Liver (tissue), 9 donors: ENCODE results near the gene CASP6. TPM values are rescaled to one million over a fixed set of nuclear protein-coding genes. Genes with fewer than 3 reads are reported as not detected.

Source experiments
- DNase-seq: peaks from one replicate; pipeline ENCODE4 v3.0.0-alpha.2; 2017; ENCODE audit warnings: low spot score
- H3K27ac ChIP-seq, 2 donors: one replicate each; pipeline ENCODE4 v1.7.0; 2013; ENCODE audit warnings: inconsistent platforms in 2 of 2, low read length in 2 of 2, control low read depth in 1 of 2, low read depth in 1 of 2, mild to moderate bottlenecking in 1 of 2
- H3K27me3 ChIP-seq, 4 donors: one replicate each; pipeline versions ENCODE4 v1.6.1 to v1.7.0; 2013; ENCODE audit warnings: low read length in 3 of 4, inconsistent platforms in 1 of 4, mild to moderate bottlenecking in 1 of 4, moderate library complexity in 1 of 4; ENCODE audit not compliant: control insufficient read depth in 4 of 4, insufficient read depth in 4 of 4
- H3K36me3 ChIP-seq, 4 donors: one replicate each; pipeline versions ENCODE4 v1.6.1 to v1.7.0; 2013; ENCODE audit warnings: low read length in 3 of 4, mild to moderate bottlenecking in 3 of 4, low read depth in 1 of 4, moderate library complexity in 1 of 4; ENCODE audit not compliant: control insufficient read depth in 4 of 4, insufficient read depth in 3 of 4
- H3K4me1 ChIP-seq, 4 donors: one replicate each; pipeline versions ENCODE4 v1.6.1 to v1.7.0; 2013; ENCODE audit warnings: low read length in 3 of 4, mild to moderate bottlenecking in 3 of 4, moderate library complexity in 1 of 4; ENCODE audit not compliant: control insufficient read depth in 4 of 4, insufficient read depth in 4 of 4
- H3K4me3 ChIP-seq, 3 donors: one replicate each; pipeline versions ENCODE4 v1.6.1 to v1.7.0; 2013; ENCODE audit warnings: low read length in 3 of 3, control low read depth in 1 of 3, low read depth in 1 of 3, mild to moderate bottlenecking in 1 of 3
- H3K9ac ChIP-seq, 2 donors: one replicate each; pipeline ENCODE4 v1.7.0; 2013; ENCODE audit warnings: low read length in 2 of 2, mild to moderate bottlenecking in 2 of 2, moderate library complexity in 2 of 2, control low read depth in 1 of 2, low read depth in 1 of 2
- H3K9me3 ChIP-seq, 4 donors: one replicate each; pipeline versions ENCODE4 v1.6.1 to v1.7.0; 2013; ENCODE audit warnings: low read length in 3 of 4; ENCODE audit not compliant: control insufficient read depth in 4 of 4
- EGR1 ChIP-seq, 2 donors: IDR thresholded peaks; 2 replicates each; pipeline ENCODE4 v1.6.1; 2016 to 2018; ENCODE audit warnings: antibody characterized with exemption in 2 of 2, low read depth in 2 of 2
- FOXA1 ChIP-seq: IDR thresholded peaks from 2 replicates; pipeline ENCODE4 v1.6.1; 2016; ENCODE audit warnings: antibody characterized with exemption
- FOXA2 ChIP-seq: IDR thresholded peaks from 2 replicates; pipeline ENCODE4 v1.6.1; 2016; ENCODE audit warnings: antibody characterized with exemption
- GABPA ChIP-seq, 2 donors: IDR thresholded peaks in 1 of 2; conservative IDR thresholded peaks in 1 of 2; 2 replicates each; pipeline ENCODE4 v1.6.1; 2016; ENCODE audit warnings: antibody characterized with exemption in 2 of 2, mild to moderate bottlenecking in 1 of 2, moderate library complexity in 1 of 2
- HNF4A ChIP-seq, 2 donors: conservative IDR thresholded peaks; 2 replicates each; pipeline ENCODE4 v1.6.1; 2016; ENCODE audit warnings: antibody characterized with exemption in 2 of 2, mild to moderate bottlenecking in 2 of 2
- RAD21 ChIP-seq, 2 donors: IDR thresholded peaks; 2 replicates each; pipeline ENCODE4 v1.6.1; 2016; ENCODE audit warnings: antibody characterized with exemption in 2 of 2, mild to moderate bottlenecking in 2 of 2
- RXRA ChIP-seq, 2 donors: IDR thresholded peaks; 2 replicates each; pipeline ENCODE4 v1.6.1; 2017 to 2018; ENCODE audit warnings: antibody characterized with exemption in 2 of 2, mild to moderate bottlenecking in 1 of 2
- TAF1 ChIP-seq: conservative IDR thresholded peaks from 2 replicates; pipeline ENCODE4 v1.6.1; 2016; ENCODE audit warnings: antibody characterized with exemption, mild to moderate bottlenecking
- YY1 ChIP-seq: IDR thresholded peaks from 2 replicates; pipeline ENCODE4 v1.6.1; 2016; ENCODE audit warnings: antibody characterized with exemption, mild to moderate bottlenecking
- WGBS: extraction: QIAGEN DNeasy Blood & Tissue Kit; methylation state at CpG from one replicate; pipeline ENCODE4 v1.1.7; 2013; 5-methylcytosine and 5-hydroxymethylcytosine counted together
- polyA plus RNA-seq, 2 donors: library from polyadenylated mRNA; stranded (reverse) in 1 of 2; unstranded in 1 of 2; fragments of 200-250 nt in 1 of 2; fragments of >200 nt in 1 of 2; fragmentation: Nextera tagmentation in 1 of 2; extraction: Ambion mirVana in 1 of 2; gene quantifications; one replicate each; pipeline versions ENCODE4 v1.2.1 to v1.2.3, GENCODE V29; 2013 to 2015
- total RNA-seq, 2 donors: library from RNA; depleted of rRNA; stranded (reverse); fragments of >200 nt; gene quantifications; one replicate each; pipeline ENCODE4 v1.2.3, GENCODE V29; 2014
- TF ChIP-seq, protein P1 (sequence below): fragments of 150-350 bp; IDR thresholded peaks from 2 replicates; pipeline ENCODE4 v1.5.1; 2017; ENCODE audit warnings: improper control_type of control experiment, low read depth, low read length; ENCODE audit not compliant: missing input control
- TF ChIP-seq, protein P2 (sequence below): IDR thresholded peaks from 2 replicates; pipeline ENCODE4 v1.6.1; 2016; ENCODE audit warnings: antibody characterized with exemption, mild to moderate bottlenecking
- TF ChIP-seq, protein P3 (sequence below): IDR thresholded peaks from 2 replicates; pipeline ENCODE4 v1.6.1; 2016; ENCODE audit warnings: antibody characterized with exemption
- donor health status: healthy.
- donor health status: healthy.
- donor health status: healthy.
- donor health status: healthy.
- donor health status: healthy.

Gene CASP6
- total and polyA plus RNA-seq, 4 donors: 14.9 to 20.9 (median 19.5) TPM

DNA sequence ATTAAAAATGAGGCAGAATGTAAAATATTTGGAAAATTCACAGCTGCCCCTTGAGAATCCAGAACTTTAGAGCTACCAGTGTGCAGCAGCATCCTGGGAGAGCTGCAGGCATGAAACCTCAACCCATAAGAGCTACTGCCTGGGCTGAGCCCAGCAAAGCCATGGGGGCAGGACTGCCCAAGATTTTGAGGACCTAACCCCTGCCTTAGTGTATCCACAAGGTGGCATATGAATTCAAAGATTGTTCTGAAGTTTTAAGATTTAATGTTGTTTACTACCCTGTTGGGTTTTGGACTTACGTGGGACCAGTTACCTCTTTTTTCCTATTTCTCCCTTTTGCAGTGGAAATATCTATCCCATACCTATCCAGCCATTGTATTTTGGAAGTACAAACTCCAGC lies 26.4 kb downstream of the CASP6 start:
- Histone ChIP-seq H3K4me1 (no peaks in the 10 kb centered on the region), H3K36me3 (no peaks in the 10 kb centered on the region), H3K9ac (no peak overlapping the region), H3K27me3 (no peaks in the 10 kb centered on the region), H3K4me3 (no peak overlapping the region), H3K27ac (no peak overlapping the region), H3K9me3 (no peaks in the 10 kb centered on the region)
- DNase-seq: no peak
- TF ChIP-seq RAD21 (IDR thresholded peaks at IDR 0.05) (peak; percentile 58 to 72), RXRA (IDR thresholded peaks at IDR 0.05) (no peak)
- TF ChIP-seq, protein P1, sequence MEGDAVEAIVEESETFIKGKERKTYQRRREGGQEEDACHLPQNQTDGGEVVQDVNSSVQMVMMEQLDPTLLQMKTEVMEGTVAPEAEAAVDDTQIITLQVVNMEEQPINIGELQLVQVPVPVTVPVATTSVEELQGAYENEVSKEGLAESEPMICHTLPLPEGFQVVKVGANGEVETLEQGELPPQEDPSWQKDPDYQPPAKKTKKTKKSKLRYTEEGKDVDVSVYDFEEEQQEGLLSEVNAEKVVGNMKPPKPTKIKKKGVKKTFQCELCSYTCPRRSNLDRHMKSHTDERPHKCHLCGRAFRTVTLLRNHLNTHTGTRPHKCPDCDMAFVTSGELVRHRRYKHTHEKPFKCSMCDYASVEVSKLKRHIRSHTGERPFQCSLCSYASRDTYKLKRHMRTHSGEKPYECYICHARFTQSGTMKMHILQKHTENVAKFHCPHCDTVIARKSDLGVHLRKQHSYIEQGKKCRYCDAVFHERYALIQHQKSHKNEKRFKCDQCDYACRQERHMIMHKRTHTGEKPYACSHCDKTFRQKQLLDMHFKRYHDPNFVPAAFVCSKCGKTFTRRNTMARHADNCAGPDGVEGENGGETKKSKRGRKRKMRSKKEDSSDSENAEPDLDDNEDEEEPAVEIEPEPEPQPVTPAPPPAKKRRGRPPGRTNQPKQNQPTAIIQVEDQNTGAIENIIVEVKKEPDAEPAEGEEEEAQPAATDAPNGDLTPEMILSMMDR: peak; percentile 26
- WGBS: 85% methylated on average over 1 of the region's 1 CpG

DNA sequence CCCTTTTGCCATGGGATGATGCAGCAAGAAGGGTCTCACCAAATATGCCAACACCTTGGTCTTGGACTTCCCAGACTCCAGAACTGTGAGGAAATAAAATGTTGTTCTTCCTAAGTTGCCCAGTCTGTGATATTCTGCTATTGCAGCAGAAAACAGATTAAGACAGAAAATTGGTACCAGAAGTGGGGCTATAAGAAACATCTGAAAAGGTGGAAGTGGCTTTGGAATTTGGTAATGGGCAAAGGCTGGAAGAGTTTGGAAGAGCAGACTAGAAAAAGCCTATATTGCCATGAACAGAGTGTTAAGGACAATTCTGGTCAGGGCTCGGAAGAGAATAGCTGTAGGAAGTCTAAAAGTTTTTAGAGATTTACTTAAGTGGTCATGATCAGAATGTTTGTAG lies 27.4 kb downstream of the CASP6 start:
- 94% methylated on average over 1 of the region's 1 CpG for WGBS
- no peak for TF ChIP-seq RAD21 (IDR thresholded peaks at IDR 0.05)
- TF ChIP-seq, protein P1: no peak
- TF ChIP-seq FOXA2: no peak
- no peak for TF ChIP-seq YY1
- TF ChIP-seq HNF4A (conservative IDR thresholded peaks at IDR 0.05): no peak
- TF ChIP-seq FOXA1: no peak
- TF ChIP-seq TAF1: no peak
- TF ChIP-seq GABPA (IDR thresholded peaks at IDR 0.05 in 1 of 2, conservative IDR thresholded peaks at IDR 0.05 in 1 of 2): no peak
- no peak for TF ChIP-seq EGR1 (IDR thresholded peaks at IDR 0.05; ENCODE audit: low read depth in 2 of 2)
- TF ChIP-seq, protein P2, sequence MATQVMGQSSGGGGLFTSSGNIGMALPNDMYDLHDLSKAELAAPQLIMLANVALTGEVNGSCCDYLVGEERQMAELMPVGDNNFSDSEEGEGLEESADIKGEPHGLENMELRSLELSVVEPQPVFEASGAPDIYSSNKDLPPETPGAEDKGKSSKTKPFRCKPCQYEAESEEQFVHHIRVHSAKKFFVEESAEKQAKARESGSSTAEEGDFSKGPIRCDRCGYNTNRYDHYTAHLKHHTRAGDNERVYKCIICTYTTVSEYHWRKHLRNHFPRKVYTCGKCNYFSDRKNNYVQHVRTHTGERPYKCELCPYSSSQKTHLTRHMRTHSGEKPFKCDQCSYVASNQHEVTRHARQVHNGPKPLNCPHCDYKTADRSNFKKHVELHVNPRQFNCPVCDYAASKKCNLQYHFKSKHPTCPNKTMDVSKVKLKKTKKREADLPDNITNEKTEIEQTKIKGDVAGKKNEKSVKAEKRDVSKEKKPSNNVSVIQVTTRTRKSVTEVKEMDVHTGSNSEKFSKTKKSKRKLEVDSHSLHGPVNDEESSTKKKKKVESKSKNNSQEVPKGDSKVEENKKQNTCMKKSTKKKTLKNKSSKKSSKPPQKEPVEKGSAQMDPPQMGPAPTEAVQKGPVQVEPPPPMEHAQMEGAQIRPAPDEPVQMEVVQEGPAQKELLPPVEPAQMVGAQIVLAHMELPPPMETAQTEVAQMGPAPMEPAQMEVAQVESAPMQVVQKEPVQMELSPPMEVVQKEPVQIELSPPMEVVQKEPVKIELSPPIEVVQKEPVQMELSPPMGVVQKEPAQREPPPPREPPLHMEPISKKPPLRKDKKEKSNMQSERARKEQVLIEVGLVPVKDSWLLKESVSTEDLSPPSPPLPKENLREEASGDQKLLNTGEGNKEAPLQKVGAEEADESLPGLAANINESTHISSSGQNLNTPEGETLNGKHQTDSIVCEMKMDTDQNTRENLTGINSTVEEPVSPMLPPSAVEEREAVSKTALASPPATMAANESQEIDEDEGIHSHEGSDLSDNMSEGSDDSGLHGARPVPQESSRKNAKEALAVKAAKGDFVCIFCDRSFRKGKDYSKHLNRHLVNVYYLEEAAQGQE: no peak
- TF ChIP-seq, protein P3, sequence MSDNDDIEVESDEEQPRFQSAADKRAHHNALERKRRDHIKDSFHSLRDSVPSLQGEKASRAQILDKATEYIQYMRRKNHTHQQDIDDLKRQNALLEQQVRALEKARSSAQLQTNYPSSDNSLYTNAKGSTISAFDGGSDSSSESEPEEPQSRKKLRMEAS: no peak
- Histone ChIP-seq H3K9ac (no peak overlapping the region), H3K36me3 (no peaks in the 10 kb centered on the region), H3K4me3 (no peak overlapping the region), H3K9me3 (no peaks in the 10 kb centered on the region), H3K4me1 (no peaks in the 10 kb centered on the region), H3K27ac (no peak overlapping the region), H3K27me3 (no peaks in the 10 kb centered on the region)
- no peak for DNase-seq
